GM19099 (cell line): Measurements from ENCODE around the gene DGKB.

ENCODE experiments used
- POLR2A ChIP-seq: IDR thresholded peaks from 3 replicates; pipeline ENCODE4 v1.6.1; 2011; ENCODE audit warnings: low read depth; ENCODE audit not compliant: insufficient read length; ENCODE audit errors: extremely low read depth

Gene DGKB

GRCh38 chr7:14761510-14762296 lies 140.8 kb downstream of the DGKB start:
- no peak for TF ChIP-seq POLR2A

- TF ChIP-seq POLR2A: no peak
These were observed 141.6 kb downstream of the DGKB start for GRCh38 chr7:14760730-14761478.

DNA sequence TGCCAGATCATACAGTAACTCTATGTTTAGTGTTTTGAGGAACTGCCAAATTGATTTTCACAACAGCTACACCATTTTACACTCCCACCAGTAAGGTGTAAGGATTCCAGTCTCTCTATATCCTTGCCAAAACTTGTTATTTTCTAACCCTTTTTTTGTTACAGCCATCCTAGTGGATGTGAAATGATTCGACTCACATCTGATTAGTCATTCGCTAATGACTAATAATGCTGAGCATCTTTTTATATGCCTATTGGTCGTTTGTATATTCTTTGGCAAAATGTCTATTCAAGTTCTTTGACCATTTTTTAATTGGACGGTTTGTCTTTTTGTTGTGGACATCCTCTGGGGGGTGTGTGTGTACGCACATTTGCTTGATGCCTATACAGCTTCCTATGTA lies 142.8 kb downstream of the DGKB start:
- no peak for TF ChIP-seq POLR2A

DNA sequence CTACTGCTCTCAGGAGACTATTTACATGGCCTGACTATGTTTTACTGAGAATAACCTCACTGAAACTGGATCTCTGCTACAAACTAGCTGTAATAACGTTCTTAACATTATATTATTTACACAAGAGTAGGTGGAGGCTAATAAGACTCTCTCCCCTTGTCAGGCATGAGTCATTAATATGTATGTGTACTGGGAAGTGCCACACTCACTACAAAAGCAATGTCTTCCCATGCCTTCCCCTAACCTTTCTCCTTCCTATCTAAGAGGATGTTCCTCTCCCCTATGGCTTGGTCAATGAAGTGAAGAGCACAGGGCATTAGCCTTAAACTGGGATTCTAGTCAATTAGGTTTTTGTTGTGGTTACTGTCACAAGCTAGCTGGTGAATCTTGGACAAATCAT lies 147.9 kb downstream of the DGKB start:
- no peak for TF ChIP-seq POLR2A

DNA sequence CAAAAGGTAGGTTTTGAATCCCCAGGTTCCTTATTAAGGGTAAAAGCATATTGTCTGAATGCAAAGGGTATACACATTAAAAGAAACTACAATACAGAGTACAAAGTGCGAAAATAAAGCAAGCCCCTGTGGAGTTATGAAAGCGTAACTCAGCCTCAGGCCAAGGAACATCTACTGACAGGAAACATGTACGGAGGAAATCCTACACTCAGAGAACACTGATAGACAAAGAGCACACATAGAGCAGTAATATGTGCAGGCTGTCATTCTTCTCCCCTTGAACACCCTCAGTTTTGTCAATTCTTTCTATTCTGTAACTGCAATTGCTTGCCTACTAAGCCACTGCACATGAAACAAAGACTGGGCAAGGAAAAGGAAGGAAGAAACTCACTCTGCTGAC lies 150.2 kb downstream of the DGKB start:
- no peak for TF ChIP-seq POLR2A

DNA sequence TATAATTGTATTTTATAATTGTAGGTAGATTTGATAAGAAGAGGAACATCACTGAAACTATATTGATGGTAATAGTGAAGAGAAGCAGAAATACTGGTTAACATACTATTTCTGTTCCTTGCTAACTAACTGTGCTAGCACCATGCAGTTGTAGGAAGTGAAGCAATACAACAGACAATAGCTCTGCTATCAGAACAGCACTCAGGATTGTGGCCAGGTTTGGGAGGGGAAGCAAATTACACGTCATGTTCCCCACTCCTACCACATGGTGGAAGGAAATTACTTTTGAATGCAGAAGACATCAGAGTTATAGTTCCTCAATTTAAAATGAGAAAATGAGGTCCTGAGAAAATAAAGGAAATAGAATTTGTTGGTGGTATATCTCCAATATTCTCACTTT lies 151.1 kb downstream of the DGKB start:
- no peak for TF ChIP-seq POLR2A

DNA sequence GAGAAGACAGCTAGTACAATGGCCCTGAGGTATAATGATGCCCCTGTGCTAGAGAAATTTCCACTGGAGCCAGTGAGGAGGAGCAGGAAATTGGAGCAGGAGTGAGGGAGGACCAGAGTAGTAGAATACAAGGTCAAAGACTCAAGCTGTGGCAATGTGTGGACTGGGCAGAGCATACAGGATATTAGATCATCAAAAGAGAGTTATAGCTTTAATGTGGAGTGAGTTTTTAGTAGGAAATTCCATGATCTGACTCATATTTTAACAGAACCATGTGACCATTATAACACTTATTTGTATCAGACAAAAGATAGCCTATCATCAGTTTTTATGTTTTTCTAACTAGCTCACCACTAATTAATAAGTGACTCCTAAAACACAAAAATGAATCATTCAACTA lies 154.1 kb downstream of the DGKB start:
- no peak for TF ChIP-seq POLR2A

DNA sequence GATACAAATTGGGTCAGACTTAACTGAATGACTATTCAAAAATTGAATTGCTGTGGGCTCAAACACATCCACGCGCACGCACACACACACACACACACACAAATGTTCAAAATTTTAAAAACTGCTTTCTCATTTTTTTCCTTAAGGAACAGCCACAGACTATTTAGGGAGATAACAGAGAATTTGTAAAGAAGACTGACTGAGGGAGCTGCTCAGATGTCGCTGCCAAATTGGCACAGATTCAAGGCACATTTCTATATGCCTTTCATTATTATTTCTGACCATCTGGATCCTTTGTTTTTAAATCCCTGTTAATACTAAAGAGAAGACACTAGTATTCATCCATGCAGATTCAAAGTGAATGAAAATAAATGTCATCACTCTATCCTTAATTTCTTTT lies 154.8 kb downstream of the DGKB start:
- TF ChIP-seq POLR2A: no peak

DNA sequence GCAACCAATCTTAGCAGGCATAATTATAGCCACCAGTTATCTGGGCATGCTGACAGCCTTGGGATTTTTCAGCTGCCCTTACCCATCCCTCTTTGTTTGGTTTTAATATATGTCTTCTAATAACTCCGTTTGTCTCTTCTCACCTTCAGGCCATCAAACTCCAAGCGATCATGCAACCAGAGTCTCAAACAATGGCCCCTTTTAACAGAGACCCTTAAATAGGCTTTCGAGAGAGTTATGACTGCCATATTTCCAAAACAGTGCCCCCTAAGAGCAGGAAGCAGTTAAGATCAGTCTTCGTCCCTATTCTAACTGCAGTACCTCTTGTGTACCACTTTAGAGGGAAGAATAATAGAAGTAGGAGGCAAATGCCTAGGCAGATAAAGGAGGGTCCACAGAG lies 157.5 kb downstream of the DGKB start:
- no peak for TF ChIP-seq POLR2A

DNA sequence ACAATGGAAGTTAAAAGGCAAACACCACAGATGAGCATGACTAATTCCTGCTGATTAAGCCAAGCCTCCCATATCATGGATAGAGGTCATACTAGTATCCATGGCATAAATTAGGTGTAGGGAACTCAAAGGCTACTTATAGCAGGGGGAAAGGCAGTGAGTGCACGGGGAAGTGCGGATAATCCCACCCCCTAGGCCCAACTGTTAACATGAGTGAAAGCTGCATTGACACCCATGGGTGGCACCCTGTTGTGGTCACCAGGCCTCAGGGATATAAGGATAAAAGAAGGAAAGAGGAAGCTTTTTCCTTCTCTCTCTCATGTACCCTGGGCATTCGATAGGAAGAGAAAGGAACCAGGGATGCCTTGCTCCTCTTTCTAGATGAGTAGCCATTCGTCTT lies 161.9 kb downstream of the DGKB start:
- no peak for TF ChIP-seq POLR2A

GRCh38 chr7:14739841-14740185 lies 162.7 kb downstream of the DGKB start:
- no peak for TF ChIP-seq POLR2A

DNA sequence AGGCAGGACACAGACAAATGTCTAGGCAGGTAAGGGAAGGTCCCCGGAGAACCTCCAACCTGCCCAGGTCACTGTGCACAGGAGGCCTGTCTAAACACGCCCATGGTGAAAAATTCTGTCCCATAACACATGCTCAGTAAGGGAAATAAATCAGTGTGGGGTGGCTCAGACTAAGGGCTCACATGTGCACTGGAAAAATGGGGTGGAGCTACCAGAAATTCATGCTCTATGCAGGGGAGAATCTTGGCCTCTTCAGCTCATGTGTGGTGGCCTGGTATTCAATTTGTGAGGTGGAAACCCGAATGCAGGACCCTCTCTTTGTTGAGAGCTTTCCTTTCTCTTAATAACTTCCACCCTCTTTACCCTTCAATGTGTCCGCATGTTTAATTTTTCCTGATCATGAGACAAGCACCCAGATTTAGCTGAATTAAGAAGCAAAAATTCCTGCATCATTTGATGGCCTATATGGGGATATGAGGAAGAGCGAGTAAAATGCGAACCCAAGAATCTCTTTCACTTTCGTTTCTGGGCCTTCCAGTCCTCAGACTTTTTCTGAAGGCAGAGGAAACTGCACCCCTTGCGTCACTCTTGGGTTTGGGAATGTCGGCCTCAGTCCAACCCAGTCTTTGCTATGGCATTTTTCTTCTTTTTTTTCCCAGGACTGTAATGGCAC lies 163.2 kb downstream of the DGKB start:
- no peak for TF ChIP-seq POLR2A

GRCh38 chr7:14738086-14738485 lies 164.5 kb downstream of the DGKB start:
- TF ChIP-seq POLR2A: no peak

- TF ChIP-seq POLR2A: no peak
These were observed 167.7 kb downstream of the DGKB start for GRCh38 chr7:14734839-14735321.

DNA sequence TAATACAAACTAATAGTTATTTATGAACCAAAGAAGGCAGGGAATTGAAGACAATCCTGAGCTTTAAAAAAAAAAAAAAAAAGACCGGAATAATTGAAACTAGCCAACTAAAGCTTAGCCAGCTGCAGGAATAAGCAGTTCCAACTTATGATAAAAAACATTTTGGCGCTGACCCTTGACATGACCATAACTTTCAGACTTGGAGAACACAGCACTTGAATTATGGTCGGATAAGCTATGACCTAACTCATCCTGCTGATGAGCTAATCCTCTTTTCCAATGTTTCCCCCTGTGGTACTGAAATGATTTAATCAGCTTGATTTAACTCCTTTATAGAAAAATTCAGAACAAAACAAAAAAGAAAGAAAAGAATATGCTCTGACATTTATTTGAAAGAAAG lies 181.8 kb downstream of the DGKB start:
- TF ChIP-seq POLR2A: no peak

DNA sequence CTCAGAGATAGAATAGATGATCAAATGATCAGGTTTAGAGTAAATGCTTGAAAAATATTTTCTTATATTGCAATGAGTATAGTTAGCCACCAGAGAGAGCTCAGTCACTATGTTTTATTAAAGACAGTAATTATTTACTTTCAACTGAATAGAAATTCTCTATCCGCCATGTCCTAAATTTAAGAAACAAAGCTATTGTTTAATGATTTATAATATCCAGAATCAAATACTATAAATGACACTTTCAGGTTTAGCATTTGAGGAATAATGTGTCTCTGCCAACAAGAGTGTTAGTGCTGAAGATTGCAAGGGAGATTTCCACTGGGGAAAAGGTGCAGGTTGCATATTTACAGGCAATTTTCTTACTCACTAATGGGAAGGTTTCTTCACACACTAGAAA lies 184.7 kb downstream of the DGKB start:
- TF ChIP-seq POLR2A: no peak

DNA sequence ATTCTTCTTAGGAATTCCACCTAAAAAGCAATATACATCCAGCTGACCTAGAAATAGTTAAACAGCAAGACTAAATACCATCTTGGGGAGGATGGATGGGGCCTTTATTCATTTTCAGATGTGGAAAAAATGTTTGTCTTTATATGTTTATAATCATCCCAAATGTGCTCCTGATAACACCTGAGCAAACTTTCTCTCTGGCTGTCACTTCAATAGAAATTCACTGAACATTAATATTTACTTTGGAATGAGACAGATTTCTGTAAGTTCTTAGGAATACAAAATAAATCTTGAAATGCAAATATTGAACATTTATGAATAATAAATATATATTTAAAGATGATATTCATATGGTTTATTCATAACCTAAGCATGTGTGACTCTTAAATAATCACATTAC lies 185.4 kb downstream of the DGKB start:
- no peak for TF ChIP-seq POLR2A
